H1 (cell line): ENCODE data around the gene CXXC4.

Source experiments
- ASH2L ChIP-seq: fragments of 200-600, 300-600 bp; sonication (generic); IDR thresholded peaks from one replicate; pipeline ENCODE4 v1.7.1; 2017; ENCODE audit warnings: low read length
- CTCF ChIP-seq, 3 experiments: IDR thresholded peaks; 1 replicate in 2 of 3; 2 replicates in 1 of 3; pipeline versions ENCODE4 v1.5.1 to v1.6.1; 2011; ENCODE audit warnings: low read length in 3 of 3, mild to moderate bottlenecking in 3 of 3, inconsistent platforms in 2 of 3, low read depth in 1 of 3, moderate library complexity in 1 of 3; ENCODE audit not compliant: insufficient read depth in 1 of 3; ENCODE audit errors: control extremely low read depth in 1 of 3
- EP300 ChIP-seq, 2 experiments: IDR thresholded peaks; 1 replicate in 1 of 2; 2 replicates in 1 of 2; pipeline ENCODE4 v1.6.1; 2011 to 2012; ENCODE audit warnings: low read depth in 2 of 2, low read length in 2 of 2, mild to moderate bottlenecking in 2 of 2, borderline replicate concordance in 1 of 2, inconsistent platforms in 1 of 2, moderate library complexity in 1 of 2
- EZH2 ChIP-seq: fragments of 200-600 bp; sonication (generic); IDR thresholded peaks from 2 replicates; pipeline ENCODE4 v1.7.1; 2012; ENCODE audit warnings: low read depth, mild to moderate bottlenecking, moderate library complexity, low read length, inconsistent platforms; ENCODE audit not compliant: severe bottlenecking
- JUND ChIP-seq: IDR thresholded peaks from 2 replicates; pipeline ENCODE4 v1.6.1; 2011; ENCODE audit warnings: mild to moderate bottlenecking, improper control_type of control experiment, low read length
- KDM1A ChIP-seq: fragments of 200-600, 300-600 bp; sonication (generic); IDR thresholded peaks from 2 replicates; pipeline ENCODE4 v1.7.1; 2016; ENCODE audit warnings: mild to moderate bottlenecking, low read length, borderline replicate concordance
- MAFK ChIP-seq: IDR thresholded peaks from 2 replicates; pipeline ENCODE4 v1.6.1; 2012; ENCODE audit warnings: low read depth, mild to moderate bottlenecking, improper control_type of control experiment, low read length
- RAD21 ChIP-seq, 2 experiments: IDR thresholded peaks in 1 of 2; conservative IDR thresholded peaks in 1 of 2; 2 replicates each; pipeline ENCODE4 v1.6.1; 2011; ENCODE audit warnings: low read depth in 2 of 2, low read length in 2 of 2, improper control_type of control experiment in 1 of 2, inconsistent platforms in 1 of 2, mild to moderate bottlenecking in 1 of 2, moderate library complexity in 1 of 2
- RFX5 ChIP-seq: IDR thresholded peaks from 2 replicates; pipeline ENCODE4 v1.6.1; 2011; ENCODE audit warnings: low read depth, low read length, improper control_type of control experiment, borderline replicate concordance
- YY1 ChIP-seq: IDR thresholded peaks from 2 replicates; pipeline ENCODE4 v1.6.1; 2011; ENCODE audit warnings: low read depth, mild to moderate bottlenecking, low read length

GRCh38 chr4:104451573-104451972 is 43.1 kb downstream of the CXXC4 start:
- TF ChIP-seq JUND = no peak
- TF ChIP-seq MAFK = no peak
- no peak for TF ChIP-seq EP300 (IDR thresholded peaks at IDR 0.05; ENCODE audit: borderline replicate concordance in 1 of 2, low read depth in 2 of 2, low read length in 2 of 2)
- TF ChIP-seq KDM1A = no peak
- no peak for TF ChIP-seq EZH2
- TF ChIP-seq CTCF (IDR thresholded peaks at IDR 0.05; ENCODE audit: control extremely low read depth in 1 of 3, insufficient read depth in 1 of 3, low read depth in 1 of 3, low read length in 3 of 3) = peak in 1 of 3 experiments; percentile 48; a peak in 1 of 4 replicates
- TF ChIP-seq RAD21 (IDR thresholded peaks at IDR 0.05 in 1 of 2, conservative IDR thresholded peaks at IDR 0.05 in 1 of 2; ENCODE audit: low read depth in 2 of 2, low read length in 2 of 2) = peak; percentile 52 to 54; a peak in 3 of 4 replicates
- TF ChIP-seq ASH2L = no peak
- no peak for TF ChIP-seq RFX5
- TF ChIP-seq YY1 = no peak
